ELF-1 (cell line): Measurements from ENCODE around the gene GPBP1L1.
"Not testable (repeated sequence)": the region's sequence is repeated elsewhere in the genome, so short reads cannot be mapped to it uniquely, and the experiment has no call there.

ENCODE experiments used
- DNase-seq: peaks from one replicate; pipeline ENCODE4 v3.0.0-alpha.2; 2016; ENCODE audit warnings: low read depth, low spot score

Gene GPBP1L1

GRCh38 chr1:45682942-45683341 is 3.4 kb downstream of the GPBP1L1 start:
- DNase-seq = no peak

GRCh38 chr1:45679123-45679522 is 7.2 kb downstream of the GPBP1L1 start:
- DNase-seq = no peak

- DNase-seq = no peak
Measured at GRCh38 chr1:45678489-45678888, 7.8 kb downstream of the GPBP1L1 start.

GRCh38 chr1:45677751-45678245 is 8.5 kb downstream of the GPBP1L1 start:
- DNase-seq = no peak

- DNase-seq = not testable (repeated sequence)
Measured at GRCh38 chr1:45676553-45676952, 9.8 kb downstream of the GPBP1L1 start.

- DNase-seq = no peak
Measured at GRCh38 chr1:45674478-45674877, 11.9 kb downstream of the GPBP1L1 start.

GRCh38 chr1:45673956-45674355 is 12.4 kb downstream of the GPBP1L1 start:
- DNase-seq = no peak

GRCh38 chr1:45669859-45670655 is 16.3 kb downstream of the GPBP1L1 start:
- no peak for DNase-seq

- no peak for DNase-seq
Measured at GRCh38 chr1:45669379-45669778, 17.0 kb downstream of the GPBP1L1 start.

GRCh38 chr1:45668526-45668925 is 17.8 kb downstream of the GPBP1L1 start:
- no peak for DNase-seq

GRCh38 chr1:45667321-45668111 is 18.8 kb downstream of the GPBP1L1 start:
- no peak for DNase-seq

- no peak for DNase-seq
Measured at GRCh38 chr1:45666836-45667235, 19.5 kb downstream of the GPBP1L1 start.

GRCh38 chr1:45660336-45660735 is 26.0 kb downstream of the GPBP1L1 start:
- DNase-seq = no peak

GRCh38 chr1:45659222-45659621 is 27.1 kb downstream of the GPBP1L1 start:
- no peak for DNase-seq

- no peak for DNase-seq
Measured at GRCh38 chr1:45658171-45658570, 28.2 kb downstream of the GPBP1L1 start.

GRCh38 chr1:45656573-45657226 is 29.6 kb downstream of the GPBP1L1 start:
- no peak for DNase-seq

GRCh38 chr1:45654540-45655280 is 31.6 kb downstream of the GPBP1L1 start:
- DNase-seq = no peak

- DNase-seq = peak; percentile 13
Measured at GRCh38 chr1:45647248-45648021, 38.9 kb downstream of the GPBP1L1 start.

- DNase-seq = no peak
Measured at GRCh38 chr1:45644661-45645060, 41.7 kb downstream of the GPBP1L1 start.

- DNase-seq = no peak
Measured at GRCh38 chr1:45643978-45644377, 42.4 kb downstream of the GPBP1L1 start.

- DNase-seq = no peak
Measured at GRCh38 chr1:45643321-45643720, 43.0 kb downstream of the GPBP1L1 start.
